ENCODE data around the gene CXCL9.
"Not testable (repeated sequence)": the region's sequence is repeated elsewhere in the genome, so short reads cannot be mapped to it uniquely, and the experiment has no call there.

Gene CXCL9

DNA sequence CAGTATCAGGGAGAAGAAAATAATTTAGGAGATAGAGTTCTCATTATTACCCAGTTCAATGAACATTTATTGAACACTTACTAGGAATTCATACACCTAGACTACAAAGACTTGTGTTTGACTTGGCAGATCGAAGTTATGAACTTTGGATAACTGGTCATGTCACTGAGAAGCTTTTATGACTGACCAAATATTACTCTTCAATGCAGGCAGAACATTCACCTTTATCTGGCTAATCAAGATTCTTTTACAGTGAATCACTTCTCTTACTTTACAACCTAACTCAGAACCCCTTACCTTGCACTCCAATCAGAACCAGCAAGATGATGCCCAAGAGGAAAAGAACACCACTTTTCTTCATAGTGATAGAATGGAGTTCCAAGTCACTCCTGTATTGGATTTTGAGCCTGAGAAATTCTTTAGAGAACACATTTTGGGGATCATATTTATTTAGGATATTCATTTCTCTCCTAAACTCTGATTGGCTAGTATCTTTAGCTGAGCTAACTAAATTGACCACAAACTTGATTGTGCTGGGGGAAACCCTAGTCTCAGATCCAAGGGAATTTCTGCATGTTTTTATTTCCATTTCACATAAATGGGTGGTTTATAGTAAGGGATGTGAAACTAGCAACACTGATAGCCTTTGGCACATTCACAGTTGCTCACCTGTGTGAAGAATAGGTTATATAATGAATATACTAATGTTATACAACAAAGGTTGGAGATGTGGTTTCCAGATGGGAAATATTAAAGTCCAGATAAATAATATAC, at the start of gene CXCL9:
Gene CXCL9, minus strand, starts transcription at position 421 of the 774 bp plus-strand sequence. Its CDS starts 60 bp downstream, at position 361.
- no peak within 1 kb of the TSS for H3K4me3 ChIP-seq (replicated peaks; ENCODE audit: low read depth, low read length)
- DNase-seq (ENCODE audit: extremely low read depth, low read depth), result no peak

DNA sequence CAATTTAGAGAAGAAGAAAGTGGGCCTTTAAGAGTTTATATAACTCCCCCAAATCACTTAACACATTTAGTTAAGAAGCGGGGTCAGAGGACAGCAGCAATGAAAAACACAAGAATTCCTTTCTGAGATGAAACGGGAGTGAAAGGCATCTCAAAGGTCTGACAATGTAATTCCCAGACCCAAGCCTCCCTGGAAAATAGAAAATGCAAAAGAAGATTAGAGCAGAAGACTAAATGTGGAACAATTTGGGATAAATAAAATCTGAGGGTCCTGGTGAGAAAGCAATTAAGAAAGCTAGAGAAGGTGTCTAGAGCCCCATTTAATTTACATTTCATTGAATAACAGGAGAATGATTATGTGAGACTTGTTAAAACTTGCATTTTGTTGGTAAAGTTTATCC, 48.1 kb upstream of the CXCL9 start:
- no peak for DNase-seq (ENCODE audit: extremely low read depth, low read depth)
- TF ChIP-seq, protein P1, sequence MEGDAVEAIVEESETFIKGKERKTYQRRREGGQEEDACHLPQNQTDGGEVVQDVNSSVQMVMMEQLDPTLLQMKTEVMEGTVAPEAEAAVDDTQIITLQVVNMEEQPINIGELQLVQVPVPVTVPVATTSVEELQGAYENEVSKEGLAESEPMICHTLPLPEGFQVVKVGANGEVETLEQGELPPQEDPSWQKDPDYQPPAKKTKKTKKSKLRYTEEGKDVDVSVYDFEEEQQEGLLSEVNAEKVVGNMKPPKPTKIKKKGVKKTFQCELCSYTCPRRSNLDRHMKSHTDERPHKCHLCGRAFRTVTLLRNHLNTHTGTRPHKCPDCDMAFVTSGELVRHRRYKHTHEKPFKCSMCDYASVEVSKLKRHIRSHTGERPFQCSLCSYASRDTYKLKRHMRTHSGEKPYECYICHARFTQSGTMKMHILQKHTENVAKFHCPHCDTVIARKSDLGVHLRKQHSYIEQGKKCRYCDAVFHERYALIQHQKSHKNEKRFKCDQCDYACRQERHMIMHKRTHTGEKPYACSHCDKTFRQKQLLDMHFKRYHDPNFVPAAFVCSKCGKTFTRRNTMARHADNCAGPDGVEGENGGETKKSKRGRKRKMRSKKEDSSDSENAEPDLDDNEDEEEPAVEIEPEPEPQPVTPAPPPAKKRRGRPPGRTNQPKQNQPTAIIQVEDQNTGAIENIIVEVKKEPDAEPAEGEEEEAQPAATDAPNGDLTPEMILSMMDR (IDR thresholded peaks at IDR 0.05; ENCODE audit: low read depth, low read length, missing control alignments), result no peak
- no peak overlapping the region for H3K4me3 ChIP-seq (replicated peaks; ENCODE audit: low read depth, low read length)

More for the DNA sequence above, at the start of gene CXCL9:
- TF ChIP-seq, protein P1 (IDR thresholded peaks at IDR 0.05; ENCODE audit: low read depth, low read length, missing control alignments), result no peak

DNA sequence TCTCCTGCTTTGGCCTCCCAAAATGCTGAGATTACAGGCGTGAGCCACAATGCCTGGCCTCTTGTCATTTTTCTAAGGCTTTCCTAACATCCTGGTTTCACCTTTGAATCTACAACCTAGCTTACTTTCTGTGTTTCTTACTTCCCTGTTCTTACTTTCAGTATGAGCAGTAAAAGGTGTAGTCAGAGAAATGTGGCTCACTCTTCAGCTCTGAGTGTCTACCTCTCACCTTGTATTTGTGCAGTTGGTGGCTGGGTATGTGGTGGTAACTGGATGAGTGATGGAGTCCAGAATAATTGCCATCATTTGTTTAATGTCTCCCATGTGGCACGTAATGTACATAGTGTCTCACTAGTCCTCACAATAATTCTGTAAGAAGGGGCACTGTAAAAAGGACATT, 47.7 kb upstream of the CXCL9 start:
- no peak for DNase-seq (ENCODE audit: extremely low read depth, low read depth)
- no peak overlapping the region for H3K4me3 ChIP-seq (replicated peaks; ENCODE audit: low read depth, low read length)
- TF ChIP-seq, protein P1 (IDR thresholded peaks at IDR 0.05; ENCODE audit: low read depth, low read length, missing control alignments), result no peak

DNA sequence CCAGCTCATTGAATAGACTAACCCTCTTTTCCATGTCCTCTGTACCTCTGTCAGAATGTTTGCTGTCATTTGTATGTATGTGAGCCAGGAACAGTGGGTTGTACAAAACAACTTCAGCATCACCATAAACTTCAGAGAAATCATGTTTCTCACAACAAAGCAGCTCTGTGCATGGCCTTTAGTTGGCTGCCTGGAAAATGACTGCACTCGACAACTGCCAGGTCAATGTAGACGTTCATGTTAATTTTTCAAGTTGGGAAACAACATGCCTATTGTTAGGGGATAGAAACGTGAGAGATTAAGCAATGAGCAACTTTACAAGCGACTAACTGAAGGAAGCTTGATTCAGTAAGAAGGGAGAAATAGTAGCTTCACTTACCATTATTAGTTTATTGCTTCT, 46.4 kb upstream of the CXCL9 start:
- TF ChIP-seq, protein P1 (IDR thresholded peaks at IDR 0.05; ENCODE audit: low read depth, low read length, missing control alignments), result no peak
- DNase-seq (ENCODE audit: extremely low read depth, low read depth), result no peak
- no peak overlapping the region for H3K4me3 ChIP-seq (replicated peaks; ENCODE audit: low read depth, low read length)

DNA sequence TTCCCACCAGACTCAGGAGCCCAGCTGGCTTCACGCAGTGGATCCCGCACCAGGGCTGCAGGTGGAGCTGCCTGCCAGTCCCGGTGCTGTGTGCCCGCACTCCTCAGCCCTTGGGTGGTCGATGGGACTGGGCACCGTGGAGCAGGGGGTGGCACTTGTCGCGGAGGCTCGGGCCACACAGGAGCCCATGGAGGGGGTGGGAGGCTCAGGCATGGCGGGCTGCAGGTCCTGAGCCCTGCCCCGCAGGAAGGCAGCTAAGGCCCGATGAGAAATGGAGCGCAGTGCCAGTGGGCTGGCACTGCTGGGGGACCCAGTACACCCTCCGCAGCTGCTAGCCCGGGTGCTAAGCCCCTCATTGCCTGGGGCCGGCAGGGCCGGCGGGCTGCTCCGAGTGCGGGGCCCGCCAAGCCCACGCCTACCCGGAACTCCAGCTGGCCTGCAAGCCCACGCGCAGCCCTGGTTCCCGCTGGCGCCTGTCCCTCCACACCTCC, 43.3 kb upstream of the CXCL9 start:
- not testable (repeated sequence) for H3K4me3 ChIP-seq (replicated peaks; ENCODE audit: low read depth, low read length); DNase-seq (ENCODE audit: extremely low read depth, low read depth)

DNA sequence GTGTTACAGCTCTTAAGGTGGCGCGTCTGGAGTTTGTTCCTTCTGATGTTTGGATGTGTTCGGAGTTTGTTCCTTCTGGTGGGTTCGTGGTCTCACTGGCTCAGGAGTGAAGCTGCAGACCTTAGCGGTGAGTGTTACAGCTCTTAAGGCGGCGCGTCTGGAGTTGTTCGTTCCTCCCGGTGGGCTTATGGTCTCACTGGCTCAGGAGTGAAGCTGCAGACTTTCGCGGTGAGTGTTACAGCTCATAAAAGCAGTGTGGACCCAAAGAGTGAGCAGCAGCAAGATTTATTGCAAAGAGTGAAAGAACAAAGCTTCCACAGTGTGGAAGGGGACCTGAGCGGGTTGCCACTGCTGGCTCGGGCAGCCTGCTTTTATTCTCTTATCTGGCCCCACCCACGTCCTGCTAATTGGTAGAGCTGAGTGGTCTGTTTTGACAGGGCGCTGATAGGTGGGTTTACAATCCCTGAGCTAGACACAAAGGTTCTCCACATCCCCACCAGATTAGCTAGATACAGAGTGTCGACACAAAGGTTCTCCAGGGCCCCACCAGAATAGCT, 42.6 kb upstream of the CXCL9 start:
- H3K4me3 ChIP-seq (replicated peaks; ENCODE audit: low read depth, low read length); DNase-seq (ENCODE audit: extremely low read depth, low read depth): not testable (repeated sequence)

DNA sequence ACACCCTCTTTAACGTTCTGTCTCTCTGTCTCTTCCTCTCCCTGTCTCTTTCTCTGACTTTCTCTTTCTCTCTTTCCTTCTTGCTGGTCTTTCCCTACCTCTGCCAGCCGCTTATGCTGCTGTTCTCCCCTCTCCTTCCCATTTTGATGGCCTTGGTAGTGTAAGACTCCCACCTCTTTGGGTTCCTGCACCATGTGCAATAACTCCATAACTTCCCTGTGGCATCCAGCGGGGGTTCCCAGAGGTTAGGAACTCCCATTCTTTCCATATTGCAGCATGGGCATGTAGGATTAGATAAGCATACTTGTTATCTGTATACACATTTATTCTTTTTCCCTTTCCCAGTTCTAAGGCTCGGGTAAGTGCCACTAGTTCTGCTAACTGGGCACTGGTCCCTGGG, 37.4 kb upstream of the CXCL9 start:
- not testable (repeated sequence) for DNase-seq (ENCODE audit: extremely low read depth, low read depth); H3K4me3 ChIP-seq (replicated peaks; ENCODE audit: low read depth, low read length)

DNA sequence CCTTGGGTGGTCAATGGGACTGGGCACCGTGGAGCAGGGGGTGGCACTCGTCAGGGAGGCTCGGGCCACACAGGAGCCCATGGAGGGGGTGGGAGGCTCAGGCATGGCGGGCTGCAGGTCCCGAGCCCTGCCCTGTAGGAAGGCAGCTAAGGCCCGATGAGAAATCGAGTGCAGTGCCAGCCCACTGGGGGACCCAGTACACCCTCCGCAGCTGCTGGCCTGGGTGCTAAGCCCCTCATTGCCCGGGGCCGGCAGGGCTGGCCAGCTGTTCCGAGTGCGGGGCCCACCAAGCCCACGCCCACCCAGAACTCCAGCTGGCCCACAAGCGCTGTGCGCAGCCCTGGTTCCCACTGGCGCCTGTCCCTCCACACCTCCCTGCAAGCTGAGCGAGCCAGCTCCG, 36.0 kb upstream of the CXCL9 start:
- H3K4me3 ChIP-seq (replicated peaks; ENCODE audit: low read depth, low read length); DNase-seq (ENCODE audit: extremely low read depth, low read depth): not testable (repeated sequence)

DNA sequence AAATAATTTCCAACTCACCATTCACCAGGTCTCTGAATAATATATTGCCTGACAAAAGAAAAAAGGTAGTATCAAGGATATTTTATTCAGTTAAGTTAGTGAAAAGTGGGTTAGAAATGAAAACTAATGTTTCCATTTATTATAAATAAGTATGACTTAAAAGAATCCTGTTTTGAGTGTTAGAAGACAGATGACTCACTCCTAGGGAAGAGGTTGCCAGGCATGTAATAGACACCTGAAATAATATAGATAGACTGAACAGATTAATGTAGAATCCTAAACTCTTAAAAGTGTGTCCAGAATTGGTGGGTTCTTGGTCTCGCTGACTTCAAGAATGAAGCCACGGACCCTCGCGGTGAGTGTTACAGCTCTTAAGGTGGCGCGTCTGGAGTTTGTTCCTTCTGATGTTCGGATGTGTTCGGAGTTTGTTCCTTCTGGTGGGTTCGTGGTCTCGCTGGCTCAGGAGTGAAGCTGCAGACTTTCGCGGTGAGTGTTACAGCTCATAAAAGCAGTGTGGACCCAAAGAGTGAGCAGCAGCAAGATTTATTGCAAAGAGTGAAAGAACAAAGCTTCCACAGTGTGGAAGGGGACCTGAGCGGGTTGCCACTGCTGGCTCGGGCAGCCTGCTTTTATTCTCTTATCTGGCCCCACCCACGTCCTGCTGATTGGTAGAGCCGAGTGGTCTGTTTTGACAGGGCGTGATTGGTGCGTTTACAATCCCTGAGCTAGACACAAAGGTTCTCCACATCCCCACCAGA, 35.1 kb upstream of the CXCL9 start:
- DNase-seq (ENCODE audit: extremely low read depth, low read depth); H3K4me3 ChIP-seq (replicated peaks; ENCODE audit: low read depth, low read length): not testable (repeated sequence)

All from HFF-Myc (cell line).